H9 (cell line): Measurements from ENCODE around the gene SMIM10L1. TPM values are rescaled to one million over a fixed set of nuclear protein-coding genes. Genes with fewer than 3 reads are reported as not detected.

Experiments used
- DNase-seq: peaks from one replicate; pipeline ENCODE4 v3.0.0-alpha.2; 2017
- H2AFZ ChIP-seq: one replicate; pipeline ENCODE4 v1.6.1; 2013; ENCODE audit warnings: mild to moderate bottlenecking, low read length, control low read depth, moderate library complexity
- H2AK5ac ChIP-seq: 2 replicates; pipeline ENCODE4 v1.6.1; 2013; ENCODE audit warnings: low read length, control low read depth, mixed read lengths; ENCODE audit not compliant: insufficient read length
- H2BK120ac ChIP-seq: one replicate; pipeline ENCODE4 v1.6.1; 2013; ENCODE audit warnings: low read depth, mild to moderate bottlenecking, low read length, control low read depth, inconsistent platforms; ENCODE audit not compliant: poor library complexity, severe bottlenecking
- H2BK12ac ChIP-seq: 2 replicates; pipeline ENCODE4 v1.6.1; 2013; ENCODE audit warnings: low read length, control low read depth, mixed read lengths, low read depth; ENCODE audit not compliant: insufficient read length
- H2BK15ac ChIP-seq: 2 replicates; pipeline ENCODE4 v1.6.1; 2013; ENCODE audit warnings: low read depth, low read length, control low read depth
- H2BK20ac ChIP-seq: one replicate; pipeline ENCODE4 v1.6.1; 2013; ENCODE audit warnings: low read depth, mild to moderate bottlenecking, low read length, control low read depth, inconsistent platforms; ENCODE audit not compliant: poor library complexity, severe bottlenecking
- H2BK5ac ChIP-seq: 2 replicates; pipeline ENCODE4 v1.6.1; 2013; ENCODE audit warnings: low read length, control low read depth, mixed read lengths; ENCODE audit not compliant: insufficient read length
- H3K14ac ChIP-seq: 2 replicates; pipeline ENCODE4 v1.6.1; 2013; ENCODE audit warnings: low read length, control low read depth; ENCODE audit not compliant: insufficient read depth
- H3K18ac ChIP-seq: 2 replicates; pipeline ENCODE4 v1.6.1; 2013; ENCODE audit warnings: low read depth, mild to moderate bottlenecking, mixed read lengths, low read length, control low read depth; ENCODE audit not compliant: insufficient read length
- H3K23ac ChIP-seq: 2 replicates; pipeline ENCODE4 v1.6.1; 2013; ENCODE audit warnings: low read length, control low read depth, mixed read lengths, low read depth; ENCODE audit not compliant: insufficient read length
- H3K23me2 ChIP-seq: 2 replicates; pipeline ENCODE4 v1.6.1; 2013; ENCODE audit warnings: low read depth, mild to moderate bottlenecking, mixed read lengths, low read length, control low read depth; ENCODE audit not compliant: insufficient read length, poor library complexity, severe bottlenecking
- H3K27ac ChIP-seq: 2 replicates; pipeline ENCODE4 v1.5.1; 2013; ENCODE audit warnings: low read length, control low read depth, mixed read lengths, low read depth; ENCODE audit not compliant: insufficient read length
- H3K27me3 ChIP-seq: 2 replicates; pipeline ENCODE4 v1.6.1; 2013; ENCODE audit warnings: low read length, control low read depth, inconsistent platforms; ENCODE audit not compliant: insufficient read depth
- H3K4ac ChIP-seq: 2 replicates; pipeline ENCODE4 v1.6.1; 2013; ENCODE audit warnings: low read depth, mild to moderate bottlenecking, control low read depth, inconsistent platforms, low read length, moderate library complexity
- H3K4me1 ChIP-seq: 2 replicates; pipeline ENCODE4 v1.6.1; 2013; ENCODE audit warnings: low read length, control low read depth, inconsistent platforms; ENCODE audit not compliant: insufficient read depth
- H3K4me2 ChIP-seq: 2 replicates; pipeline ENCODE4 v1.6.1; 2013; ENCODE audit warnings: low read length, control low read depth, mixed read lengths; ENCODE audit not compliant: insufficient read length, insufficient read depth
- H3K56ac ChIP-seq: 2 replicates; pipeline ENCODE4 v1.6.1; 2013; ENCODE audit warnings: low read depth, mild to moderate bottlenecking, mixed read lengths, low read length, control low read depth; ENCODE audit not compliant: insufficient read length
- H3K79me1 ChIP-seq: 2 replicates; pipeline ENCODE4 v1.6.1; 2013; ENCODE audit warnings: low read depth, mild to moderate bottlenecking, moderate library complexity, low read length, control low read depth, inconsistent platforms; ENCODE audit not compliant: insufficient read depth, poor library complexity, severe bottlenecking
- H3K79me2 ChIP-seq: 2 replicates; pipeline ENCODE4 v1.6.1; 2013; ENCODE audit warnings: low read length, control low read depth, inconsistent platforms; ENCODE audit not compliant: insufficient read depth
- H3K9ac ChIP-seq: 2 replicates; pipeline ENCODE4 v1.6.1; 2013; ENCODE audit warnings: low read length, control low read depth, mixed read lengths; ENCODE audit not compliant: insufficient read length; ENCODE audit errors: extremely low read depth
- H3K9me3 ChIP-seq: one replicate; pipeline ENCODE4 v1.6.1; 2013; ENCODE audit warnings: low read depth, low read length, inconsistent platforms; ENCODE audit not compliant: control insufficient read depth
- H3T11ph ChIP-seq: one replicate; pipeline ENCODE4 v1.6.1; 2013; ENCODE audit warnings: mild to moderate bottlenecking, low read length, control low read depth, inconsistent platforms
- H4K20me1 ChIP-seq: one replicate; pipeline ENCODE4 v1.6.1; 2013; ENCODE audit not compliant: control insufficient read depth, insufficient read length, insufficient read depth
- H4K5ac ChIP-seq: 2 replicates; pipeline ENCODE4 v1.6.1; 2013; ENCODE audit warnings: low read depth, mild to moderate bottlenecking, mixed read lengths, low read length, control low read depth; ENCODE audit not compliant: insufficient read length
- H4K8ac ChIP-seq: replicated peaks from 2 replicates; pipeline ENCODE4 v1.6.1; 2013; ENCODE audit warnings: low read length, control low read depth, mixed read lengths, low read depth; ENCODE audit not compliant: insufficient read length
- H4K91ac ChIP-seq: 2 replicates; pipeline ENCODE4 v1.6.1; 2013; ENCODE audit warnings: low read depth, mild to moderate bottlenecking, moderate library complexity, mixed read lengths, low read length, control low read depth; ENCODE audit not compliant: insufficient read length
- H3K27ac Mint-ChIP-seq, 3 experiments: 2 replicates in 2 of 3; 3 replicates in 1 of 3; pipeline ENCODE4 v1.8.0; 2020 to 2021; ENCODE audit warnings: mixed read lengths in 3 of 3, mild to moderate bottlenecking in 1 of 3, moderate library complexity in 1 of 3
- H3K27me3 Mint-ChIP-seq: 2 replicates; pipeline ENCODE4 v1.8.0; 2021; ENCODE audit warnings: low read depth, mild to moderate bottlenecking, moderate library complexity, mixed read lengths
- H3K36me3 Mint-ChIP-seq, 3 experiments: 2 replicates in 2 of 3; 3 replicates in 1 of 3; pipeline ENCODE4 v1.8.0; 2020 to 2021; ENCODE audit warnings: low read depth in 3 of 3, mixed read lengths in 3 of 3; ENCODE audit not compliant: insufficient read depth in 1 of 3
- H3K4me1 Mint-ChIP-seq, 2 experiments: 2 replicates each; pipeline ENCODE4 v1.8.0; 2020; ENCODE audit warnings: mixed read lengths in 2 of 2
- H3K4me3 Mint-ChIP-seq, 2 experiments: 2 replicates in 1 of 2; 3 replicates in 1 of 2; pipeline ENCODE4 v1.8.0; 2020 to 2021; ENCODE audit warnings: mild to moderate bottlenecking in 2 of 2, mixed read lengths in 2 of 2, moderate library complexity in 1 of 2
- H3K9me3 Mint-ChIP-seq, 2 experiments: 2 replicates in 1 of 2; 3 replicates in 1 of 2; pipeline ENCODE4 v1.8.0; 2020; ENCODE audit warnings: mild to moderate bottlenecking in 2 of 2, mixed read lengths in 2 of 2, moderate library complexity in 1 of 2
- WGBS: extraction: QIAGEN DNeasy Blood & Tissue Kit; methylation state at CpG from one replicate; pipeline ENCODE4 v1.1.7; 2013; ENCODE audit warnings: missing lambda C conversion rate, low lambda C conversion rate, mixed read lengths; ENCODE audit not compliant: insufficient read length; ENCODE audit errors: extremely low coverage; 5-methylcytosine and 5-hydroxymethylcytosine counted together
- total RNA-seq: library from RNA; stranded (reverse); gene quantifications from 2 replicates; pipeline ENCODE4 v1.2.1, GENCODE V29; 2021
- TF ChIP-seq, protein P1 (sequence below): fragments of 200-600 bp; sonication (generic); conservative IDR thresholded peaks from 3 replicates; pipeline ENCODE4 v1.8.0; 2021; ENCODE audit warnings: antibody characterized with exemption, mild to moderate bottlenecking

SMIM10L1 gene
- total RNA-seq, 1 experiment from 2014 or later, result 12.2 TPM

GRCh38 chr12:11186837-11187236 is 15.8 kb downstream of the SMIM10L1 start, which contains the start of gene TAS2R42:
TSS of gene TAS2R42 (minus strand) at chr12:11186937. CDS start at chr12:11186937, 0 bp downstream.
- Histone ChIP-seq H2AK5ac (no peak within 1 kb of the TSS), H3K18ac (no peak within 1 kb of the TSS), H2BK12ac (no peak within 1 kb of the TSS), H3K14ac (no peak within 1 kb of the TSS), H3K4me2 (no peak within 1 kb of the TSS), H3K9ac (no peak within 1 kb of the TSS), H3K27me3 (no peaks in the 10 kb centered on the region), H2AFZ (no peak within 1 kb of the TSS), H3K79me1 (no peaks in the 10 kb centered on the region), H2BK20ac (no peak within 1 kb of the TSS), H3K9me3 (no peaks in the 10 kb centered on the region), H3K56ac (no peak within 1 kb of the TSS), H3K4ac (no peak within 1 kb of the TSS), H3K79me2 (no peaks in the 10 kb centered on the region), H4K8ac (no peak within 1 kb of the TSS), H3T11ph (no peak within 1 kb of the TSS), H4K91ac (no peak within 1 kb of the TSS), H4K20me1 (no peaks in the 10 kb centered on the region), H2BK120ac (no peak within 1 kb of the TSS), H4K5ac (no peak within 1 kb of the TSS), H2BK5ac (no peak within 1 kb of the TSS), H2BK15ac (no peak within 1 kb of the TSS), H3K23me2 (no peaks in the 10 kb centered on the region), H3K4me1 (no peaks in the 10 kb centered on the region; the same call in 1 of the 2 replicates), H3K27ac (no peak within 1 kb of the TSS), H3K23ac (no peak within 1 kb of the TSS)
- H3K36me3 Mint-ChIP-seq, result no peaks in the 10 kb centered on the region
- DNase-seq, result no peak
- H3K9me3 Mint-ChIP-seq, result no peaks in the 10 kb centered on the region
- TF ChIP-seq, protein P1, sequence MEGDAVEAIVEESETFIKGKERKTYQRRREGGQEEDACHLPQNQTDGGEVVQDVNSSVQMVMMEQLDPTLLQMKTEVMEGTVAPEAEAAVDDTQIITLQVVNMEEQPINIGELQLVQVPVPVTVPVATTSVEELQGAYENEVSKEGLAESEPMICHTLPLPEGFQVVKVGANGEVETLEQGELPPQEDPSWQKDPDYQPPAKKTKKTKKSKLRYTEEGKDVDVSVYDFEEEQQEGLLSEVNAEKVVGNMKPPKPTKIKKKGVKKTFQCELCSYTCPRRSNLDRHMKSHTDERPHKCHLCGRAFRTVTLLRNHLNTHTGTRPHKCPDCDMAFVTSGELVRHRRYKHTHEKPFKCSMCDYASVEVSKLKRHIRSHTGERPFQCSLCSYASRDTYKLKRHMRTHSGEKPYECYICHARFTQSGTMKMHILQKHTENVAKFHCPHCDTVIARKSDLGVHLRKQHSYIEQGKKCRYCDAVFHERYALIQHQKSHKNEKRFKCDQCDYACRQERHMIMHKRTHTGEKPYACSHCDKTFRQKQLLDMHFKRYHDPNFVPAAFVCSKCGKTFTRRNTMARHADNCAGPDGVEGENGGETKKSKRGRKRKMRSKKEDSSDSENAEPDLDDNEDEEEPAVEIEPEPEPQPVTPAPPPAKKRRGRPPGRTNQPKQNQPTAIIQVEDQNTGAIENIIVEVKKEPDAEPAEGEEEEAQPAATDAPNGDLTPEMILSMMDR, result no peak
- H3K27ac Mint-ChIP-seq, result 0 out of 7 replicates have a peak within 1 kb of the TSS, but pooled peaks of 1 of the 3 experiments have one; percentile 21
- peaks cover 5 to 9% of the 10 kb centered on the region in 2 experiments for H3K4me1 Mint-ChIP-seq
- no peak within 1 kb of the TSS for H3K4me3 Mint-ChIP-seq
- no CpG with 5 or more reads among the region's 2 CpGs for WGBS
- no peaks in the 10 kb centered on the region; the same call in 1 of the 2 replicates for H3K27me3 Mint-ChIP-seq
